NCI-H2227 treated with DMSO at 0.1 percent for 48 hours (cell line): ENCODE measurements around the gene H2BK1.
A peak's percentile ranks its signal among the peaks of the same experiment; 100 is the strongest.

Experiments
- DNase-seq: peaks from one replicate; lab custom pipeline; 2025; lab: John Stamatoyannopoulos, UW

H2BK1 gene

DNA sequence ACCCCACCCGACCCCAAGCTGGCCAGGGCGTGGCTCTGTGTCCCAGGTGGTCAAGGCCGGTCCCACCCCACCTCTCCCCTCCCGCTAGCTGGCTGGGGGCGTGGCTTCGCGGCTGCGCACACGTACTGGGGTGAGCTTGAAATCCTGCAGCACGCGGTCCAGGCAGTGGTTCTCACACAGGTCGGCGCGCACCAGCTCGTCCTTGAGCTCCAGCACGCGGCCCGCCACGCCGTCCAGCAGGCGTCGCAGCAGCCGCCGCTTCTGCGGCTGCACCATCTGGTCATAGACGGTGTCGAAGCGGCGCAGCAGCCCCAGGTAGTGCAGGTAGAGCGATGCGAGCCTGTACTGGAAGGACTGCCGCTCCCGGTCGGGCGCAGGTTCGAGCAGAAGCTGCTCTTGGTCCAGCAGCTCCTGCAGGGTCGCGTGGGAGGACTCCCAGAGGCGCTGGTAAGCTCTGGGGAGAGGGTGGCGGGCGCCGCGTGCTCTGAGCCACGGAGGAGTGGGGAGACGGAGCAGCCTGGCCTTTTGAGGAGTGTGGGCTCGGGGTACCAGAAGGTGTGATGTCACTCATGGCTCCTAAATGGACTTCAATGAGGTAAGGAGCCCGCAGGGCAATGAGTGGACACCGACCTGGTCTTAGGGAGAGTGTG, 5.8 kb downstream of the H2BK1 start:
- no peak for DNase-seq

GRCh38 chr7:151202836-151203235, 7.5 kb downstream of the H2BK1 start:
- DNase-seq: no peak

GRCh38 chr7:151201751-151202150, 8.5 kb downstream of the H2BK1 start:
- DNase-seq: no peak

DNA sequence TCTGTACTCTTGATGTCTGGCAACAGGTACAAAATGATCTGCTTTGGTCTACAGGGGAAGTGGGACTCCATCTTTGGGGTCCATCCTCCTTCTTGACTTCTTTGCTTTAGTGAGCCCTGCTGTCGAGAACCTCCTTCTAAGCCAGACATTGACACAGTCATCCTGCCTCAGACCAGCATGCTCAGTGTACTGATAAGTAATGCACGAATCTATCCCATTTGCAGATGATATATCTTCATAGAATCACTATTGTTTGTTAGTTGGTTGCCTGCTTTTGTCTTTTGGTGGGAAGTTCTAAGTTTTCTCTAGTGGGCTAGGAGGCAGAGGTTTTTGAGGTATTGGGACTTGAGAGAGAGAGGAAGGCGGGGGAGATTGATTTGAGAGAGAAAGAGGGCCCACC, 8.9 kb downstream of the H2BK1 start:
- no peak for DNase-seq

DNA sequence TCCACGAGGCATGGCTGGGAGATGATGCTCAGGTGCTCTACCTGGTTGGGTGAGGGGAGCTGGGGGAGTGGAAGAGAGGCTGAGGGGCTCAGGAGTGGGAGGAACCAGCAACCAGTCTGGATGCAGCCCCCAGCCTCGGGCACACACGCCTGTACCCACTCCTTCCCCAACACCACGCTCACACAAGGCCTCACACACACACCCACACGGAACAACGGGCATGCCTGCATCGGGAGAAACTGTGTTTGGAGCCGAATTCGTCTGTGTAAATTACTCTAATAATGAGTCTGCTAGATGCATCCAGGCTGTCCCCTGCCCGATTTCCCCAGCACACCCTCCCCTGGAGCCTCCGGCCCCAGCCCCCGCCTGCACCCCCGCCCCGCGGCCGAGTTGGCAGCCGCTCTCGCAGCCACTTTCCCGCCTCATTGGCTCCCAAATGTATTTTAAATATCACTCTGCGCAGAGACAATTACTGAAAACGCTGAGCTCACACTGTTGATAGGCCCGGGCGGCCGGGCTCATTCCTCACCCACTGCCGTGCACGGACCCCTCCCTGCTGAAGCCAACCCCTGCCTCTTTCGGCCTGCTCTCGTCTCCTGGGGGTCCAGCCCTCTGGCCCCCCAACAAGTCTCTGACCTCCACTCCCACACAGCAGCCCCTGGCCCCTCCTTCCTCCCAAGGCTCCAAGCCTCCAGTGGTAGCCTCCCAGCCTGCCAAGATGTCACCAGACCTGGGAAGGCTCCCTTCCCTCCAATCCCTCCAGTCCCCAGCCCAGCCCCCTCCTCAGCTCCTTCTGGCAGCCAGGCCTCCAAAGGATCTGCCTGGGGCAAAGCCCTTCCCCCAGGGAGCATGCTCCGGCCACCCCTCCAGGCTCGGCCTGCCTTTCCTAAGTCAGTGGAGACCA, 11.1 kb downstream of the H2BK1 start:
- peak; percentile 74 for DNase-seq

- DNase-seq: no peak
These were observed 12.4 kb downstream of the H2BK1 start for GRCh38 chr7:151197932-151198331.

DNA sequence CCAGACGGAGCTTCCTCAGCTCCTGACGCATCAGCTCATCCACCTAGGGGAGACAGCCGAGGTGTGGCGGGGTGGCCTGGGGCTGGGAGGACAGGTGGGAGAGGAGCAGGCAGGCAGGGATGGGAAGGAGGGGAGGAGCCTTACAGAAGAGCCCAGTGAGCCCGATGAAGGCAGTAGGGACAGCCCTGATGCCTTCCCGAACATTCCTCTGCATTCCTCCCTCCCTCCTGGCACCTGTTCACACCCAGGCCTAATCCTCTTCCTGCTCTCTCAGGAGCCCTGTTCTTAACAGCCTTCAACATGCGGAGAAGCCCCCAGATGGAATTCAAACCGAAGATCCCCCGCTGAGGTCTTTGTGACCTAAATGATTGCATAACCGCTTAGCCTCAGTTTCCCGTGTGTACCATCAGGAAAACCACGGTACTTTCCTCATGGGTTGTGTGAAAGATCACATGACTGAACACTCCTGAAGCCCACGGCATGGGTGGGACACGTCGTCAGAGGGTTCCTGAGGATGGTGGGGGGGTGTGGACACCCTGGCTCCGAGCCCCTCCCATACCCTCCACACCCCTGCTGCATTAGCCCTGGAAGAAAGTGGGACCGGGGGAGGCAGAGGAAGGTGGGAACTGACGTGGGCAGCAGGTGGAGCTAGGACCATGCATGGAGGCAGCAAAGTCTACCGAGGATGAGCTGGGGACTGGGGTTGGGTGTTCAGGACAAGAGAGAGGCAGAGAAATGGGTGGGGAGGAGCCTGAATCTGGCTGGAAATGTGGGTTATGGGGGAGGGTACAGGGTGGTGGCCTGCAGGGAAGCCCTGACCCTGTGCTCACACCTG, 14.5 kb downstream of the H2BK1 start:
- DNase-seq: no peak

DNA sequence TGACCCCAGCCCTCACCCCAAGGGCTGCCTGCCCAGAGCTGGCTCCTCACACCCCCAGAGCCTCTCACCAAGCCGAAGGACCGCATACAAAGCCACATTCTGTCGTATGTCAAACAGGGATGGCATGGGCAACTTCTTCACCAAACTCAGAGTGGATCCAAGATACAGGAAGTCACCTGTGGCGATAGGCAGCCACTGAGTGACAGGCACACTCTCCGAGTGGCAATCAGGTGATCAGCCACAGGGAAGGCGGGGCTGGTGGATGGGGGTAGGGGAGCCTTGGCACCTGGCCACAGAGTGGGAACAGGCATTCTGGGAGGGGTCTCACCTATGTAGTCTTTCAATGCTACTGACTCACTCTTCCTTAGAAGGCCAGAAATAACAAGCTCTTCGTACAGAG, 16.1 kb downstream of the H2BK1 start:
- no peak for DNase-seq

- DNase-seq: no peak
These were observed 16.9 kb downstream of the H2BK1 start for GRCh38 chr7:151193203-151193978.

- no peak for DNase-seq
These were observed 18.2 kb downstream of the H2BK1 start for GRCh38 chr7:151192002-151192539.

DNA sequence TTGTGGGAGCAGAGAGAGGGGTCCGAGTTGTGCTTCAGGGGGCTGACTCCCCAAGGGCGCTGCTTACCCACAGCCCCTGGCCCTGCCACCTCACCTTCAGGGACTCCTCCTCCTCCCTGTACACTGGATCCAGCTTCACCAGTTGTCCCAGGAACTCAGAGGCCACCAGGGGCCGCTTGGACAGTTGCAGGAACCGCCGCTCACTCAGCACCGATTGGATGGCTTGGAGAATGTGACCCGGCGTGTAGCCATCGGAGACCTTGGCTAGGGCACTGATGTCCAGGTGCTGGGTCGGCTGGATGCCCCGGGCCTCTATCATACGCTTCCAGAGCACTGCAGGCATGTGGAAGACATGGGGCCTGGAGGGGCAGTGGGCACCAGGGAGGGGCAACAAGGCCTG, 18.7 kb downstream of the H2BK1 start:
- no peak for DNase-seq

GRCh38 chr7:151189038-151189437, 21.2 kb downstream of the H2BK1 start:
- DNase-seq: no peak

DNA sequence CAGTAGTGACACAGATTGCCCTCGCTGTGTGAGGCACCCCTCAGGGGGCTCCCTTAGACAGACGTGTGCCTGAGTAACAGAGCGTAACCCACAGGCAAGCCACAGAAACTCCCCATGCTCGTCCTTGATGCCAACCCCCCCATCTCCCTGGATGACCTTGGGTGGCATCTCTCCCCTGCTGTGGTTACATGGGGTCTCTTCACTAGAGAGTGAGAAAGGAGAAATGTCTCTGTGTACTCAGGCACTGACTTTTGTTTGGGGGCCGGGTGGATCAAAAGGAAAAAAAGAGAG, 22.1 kb downstream of the H2BK1 start:
- no peak for DNase-seq

- DNase-seq: no peak
These were observed 22.7 kb downstream of the H2BK1 start for GRCh38 chr7:151187409-151188251.

DNA sequence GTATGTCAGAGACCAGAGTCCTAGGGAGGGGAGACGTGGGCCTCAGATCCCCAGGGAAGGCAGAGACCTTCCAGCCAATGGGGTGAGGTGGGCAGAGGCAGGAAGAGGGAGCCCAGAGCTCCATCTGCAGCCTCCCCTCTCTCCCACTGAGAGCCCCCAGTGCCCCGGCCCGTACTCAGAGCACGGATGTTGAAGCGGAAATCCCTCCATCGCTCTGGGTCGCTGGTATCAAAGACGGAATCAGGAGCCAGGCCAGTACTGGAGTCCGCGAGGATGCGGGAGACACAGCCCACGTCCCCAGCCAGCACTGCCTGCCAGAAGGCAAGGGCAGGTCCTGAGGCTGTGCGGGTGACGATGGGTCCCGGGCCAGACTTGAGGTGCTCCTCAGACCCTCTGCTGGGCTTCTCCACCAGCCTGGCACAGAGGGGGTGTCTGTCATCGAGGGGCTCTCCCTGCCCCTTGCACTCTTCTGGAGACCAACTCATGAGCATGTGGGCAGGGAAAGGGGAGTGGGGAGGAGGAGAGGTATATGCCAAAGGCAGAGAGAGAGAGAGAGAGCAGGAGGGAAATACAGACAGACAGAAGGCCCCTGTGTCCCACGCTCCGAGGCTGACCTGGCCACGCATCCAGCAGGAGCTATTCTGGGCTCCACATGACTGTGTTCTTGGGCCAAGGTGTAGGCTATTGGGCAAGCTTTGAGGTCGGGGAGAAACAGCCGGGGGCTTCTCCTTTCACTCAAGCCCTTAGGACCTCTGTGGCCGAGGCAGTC, 23.5 kb downstream of the H2BK1 start, which contains the start of gene ASB10:
ASB10 (minus strand) TSS at position 611 of the 769 bp plus-strand sequence; CDS start at position 491, 120 bp downstream.
- no peak for DNase-seq

DNA sequence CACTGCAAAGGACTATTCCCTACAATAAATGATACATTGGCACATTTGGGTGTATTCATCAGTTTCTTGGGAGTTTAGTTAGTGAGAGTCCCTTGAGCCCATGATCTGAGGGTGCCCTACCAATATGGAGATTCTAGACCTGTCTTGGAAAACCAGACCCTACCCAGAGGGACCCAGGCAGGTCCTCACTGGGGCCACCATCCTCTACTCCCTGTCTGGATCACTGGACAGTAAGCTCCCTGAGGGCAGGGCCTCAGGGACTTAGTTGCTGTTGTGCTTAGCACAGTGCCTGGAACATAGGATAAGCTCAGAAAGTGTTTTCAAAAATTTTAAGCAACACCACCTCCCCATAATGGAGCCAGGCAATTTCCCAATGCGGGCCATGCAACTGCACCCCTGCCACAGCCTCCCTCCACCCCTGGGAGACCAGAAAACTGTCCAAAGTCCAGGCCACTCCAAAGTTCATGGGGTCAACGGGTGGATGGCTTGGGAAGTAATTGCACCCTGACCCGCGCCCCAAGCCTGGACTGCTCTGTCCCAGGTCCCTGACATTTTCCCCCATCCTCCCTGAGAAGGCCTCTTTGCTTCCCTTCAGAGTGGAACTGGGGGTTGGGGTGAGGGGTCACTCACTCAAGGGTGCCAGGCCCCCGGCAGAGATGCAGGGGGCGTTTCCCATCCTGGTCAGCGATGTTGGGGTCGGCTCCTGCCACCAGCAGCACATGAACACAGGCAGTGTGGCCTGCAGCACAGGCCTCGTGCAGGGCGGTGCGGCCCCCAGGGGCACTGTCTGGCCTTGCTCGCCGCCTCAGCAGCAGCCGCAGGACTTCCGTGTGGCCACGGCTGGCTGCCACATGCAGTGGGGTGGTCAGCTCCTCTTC, 24.3 kb downstream of the H2BK1 start:
- DNase-seq: no peak

DNA sequence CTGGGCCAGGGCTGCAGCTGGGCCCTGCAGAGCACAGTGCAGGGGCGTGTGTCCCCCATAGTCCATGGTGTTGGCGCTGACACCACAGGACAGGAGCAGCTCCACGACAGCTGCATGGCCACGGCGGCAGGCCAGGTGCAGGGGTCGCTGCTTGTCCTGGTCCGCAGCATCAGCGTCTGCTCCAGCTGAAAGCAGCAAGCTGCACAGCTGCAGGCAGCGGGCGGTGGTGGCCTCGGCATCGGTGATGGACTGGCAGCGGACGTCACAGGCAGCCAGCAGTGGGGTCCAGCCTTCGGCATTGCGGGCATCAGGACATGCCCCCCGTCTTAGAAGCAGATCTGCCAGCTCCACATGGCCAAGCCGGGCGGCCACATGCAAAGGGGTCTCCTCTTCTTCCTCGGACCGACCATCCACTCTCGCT, 29.3 kb downstream of the H2BK1 start:
- DNase-seq: no peak

DNA sequence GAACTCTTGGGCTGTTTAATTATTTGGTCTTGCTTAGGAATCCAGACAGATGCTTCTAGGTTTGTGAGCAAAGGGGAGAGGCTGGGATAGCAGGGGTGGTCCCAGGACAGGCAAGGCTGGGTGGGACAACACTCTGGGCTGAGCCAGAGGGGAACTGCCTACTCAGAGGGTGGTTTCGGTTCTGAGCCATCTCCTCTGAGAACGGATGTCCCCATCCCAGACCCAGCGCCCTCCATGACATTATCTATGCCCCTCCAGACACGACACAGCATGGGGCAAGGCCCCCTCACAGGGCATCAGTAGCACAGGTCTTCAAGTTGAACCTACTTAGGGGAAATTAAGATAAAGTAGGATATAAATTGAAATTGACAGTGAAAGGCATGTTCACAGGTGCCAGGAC, 30.3 kb downstream of the H2BK1 start:
- DNase-seq: no peak
